ENCODE measurements around the gene PRUNE2.

Gene PRUNE2

DNA sequence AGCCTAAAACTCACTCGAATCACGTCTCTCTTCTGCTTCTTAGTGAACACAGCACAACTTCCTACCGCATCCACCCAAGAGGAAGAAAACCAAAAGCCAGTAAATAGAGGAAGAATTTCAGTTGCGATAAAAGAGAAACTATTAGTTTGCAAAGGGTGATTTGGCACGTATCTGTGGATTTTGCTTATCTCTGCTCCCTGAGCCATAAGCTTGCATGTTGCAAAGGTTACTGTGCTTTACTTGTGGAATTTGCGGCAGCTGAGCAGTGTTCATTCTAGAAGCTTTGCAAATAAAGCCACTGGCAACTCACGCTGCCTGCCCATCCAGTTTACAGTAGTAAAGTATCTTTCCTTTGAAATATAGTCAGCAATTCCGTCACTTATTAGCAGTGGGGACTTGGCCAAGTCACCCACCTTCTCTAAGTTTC lies 290.7 kb downstream of the PRUNE2 start:
- Histone ChIP-seq H3K4me3 (replicated peaks; ENCODE audit: insufficient read depth, low read length) (peak overlapping the region; percentile 31), H3K27ac (replicated peaks) (peak overlapping the region; percentile 60), H3K27me3 (ENCODE audit: insufficient read depth, poor library complexity, severe bottlenecking) (no peaks in the 10 kb centered on the region)
- TF ChIP-seq SPI1 (IDR thresholded peaks at IDR 0.05; ENCODE audit: borderline replicate concordance, low read depth) = peak; percentile 47; the same call in 1 of the 2 replicates
- TF ChIP-seq, protein P1, sequence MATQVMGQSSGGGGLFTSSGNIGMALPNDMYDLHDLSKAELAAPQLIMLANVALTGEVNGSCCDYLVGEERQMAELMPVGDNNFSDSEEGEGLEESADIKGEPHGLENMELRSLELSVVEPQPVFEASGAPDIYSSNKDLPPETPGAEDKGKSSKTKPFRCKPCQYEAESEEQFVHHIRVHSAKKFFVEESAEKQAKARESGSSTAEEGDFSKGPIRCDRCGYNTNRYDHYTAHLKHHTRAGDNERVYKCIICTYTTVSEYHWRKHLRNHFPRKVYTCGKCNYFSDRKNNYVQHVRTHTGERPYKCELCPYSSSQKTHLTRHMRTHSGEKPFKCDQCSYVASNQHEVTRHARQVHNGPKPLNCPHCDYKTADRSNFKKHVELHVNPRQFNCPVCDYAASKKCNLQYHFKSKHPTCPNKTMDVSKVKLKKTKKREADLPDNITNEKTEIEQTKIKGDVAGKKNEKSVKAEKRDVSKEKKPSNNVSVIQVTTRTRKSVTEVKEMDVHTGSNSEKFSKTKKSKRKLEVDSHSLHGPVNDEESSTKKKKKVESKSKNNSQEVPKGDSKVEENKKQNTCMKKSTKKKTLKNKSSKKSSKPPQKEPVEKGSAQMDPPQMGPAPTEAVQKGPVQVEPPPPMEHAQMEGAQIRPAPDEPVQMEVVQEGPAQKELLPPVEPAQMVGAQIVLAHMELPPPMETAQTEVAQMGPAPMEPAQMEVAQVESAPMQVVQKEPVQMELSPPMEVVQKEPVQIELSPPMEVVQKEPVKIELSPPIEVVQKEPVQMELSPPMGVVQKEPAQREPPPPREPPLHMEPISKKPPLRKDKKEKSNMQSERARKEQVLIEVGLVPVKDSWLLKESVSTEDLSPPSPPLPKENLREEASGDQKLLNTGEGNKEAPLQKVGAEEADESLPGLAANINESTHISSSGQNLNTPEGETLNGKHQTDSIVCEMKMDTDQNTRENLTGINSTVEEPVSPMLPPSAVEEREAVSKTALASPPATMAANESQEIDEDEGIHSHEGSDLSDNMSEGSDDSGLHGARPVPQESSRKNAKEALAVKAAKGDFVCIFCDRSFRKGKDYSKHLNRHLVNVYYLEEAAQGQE (IDR thresholded peaks at IDR 0.05; ENCODE audit: insufficient replicate concordance, low read depth) = no peak
- DNase-seq (ENCODE audit: low read depth in 1 of 2, low spot score in 1 of 2) = peak in 1 of 2 experiments; percentile 48

DNA sequence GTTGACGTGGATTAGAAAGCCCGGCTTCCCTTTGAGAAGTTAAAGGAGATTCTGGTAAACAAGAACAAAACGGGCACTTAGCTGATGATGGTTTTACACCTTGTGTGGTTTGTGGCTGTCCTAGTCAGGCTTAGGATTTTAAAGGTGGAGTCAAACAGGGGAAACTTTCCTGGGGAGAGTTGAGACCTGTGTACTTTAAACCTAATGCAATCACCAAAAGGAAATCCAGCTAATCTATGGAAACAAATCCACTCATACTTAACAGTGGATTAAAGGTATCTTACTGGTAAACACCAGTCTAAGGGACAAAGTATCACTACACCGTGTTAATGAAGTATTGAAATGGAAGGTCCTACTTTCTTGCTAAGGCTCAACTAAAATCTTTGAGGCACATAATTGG lies 291.9 kb downstream of the PRUNE2 start:
- Histone ChIP-seq H3K27ac (replicated peaks) (no peak overlapping the region), H3K4me3 (replicated peaks; ENCODE audit: insufficient read depth, low read length) (no peak overlapping the region), H3K27me3 (ENCODE audit: insufficient read depth, poor library complexity, severe bottlenecking) (no peaks in the 10 kb centered on the region)
- no peak for TF ChIP-seq SPI1 (IDR thresholded peaks at IDR 0.05; ENCODE audit: borderline replicate concordance, low read depth)
- TF ChIP-seq POLR2AphosphoS5 (IDR thresholded peaks at IDR 0.05; ENCODE audit: low read depth) = no peak
- TF ChIP-seq, protein P2, sequence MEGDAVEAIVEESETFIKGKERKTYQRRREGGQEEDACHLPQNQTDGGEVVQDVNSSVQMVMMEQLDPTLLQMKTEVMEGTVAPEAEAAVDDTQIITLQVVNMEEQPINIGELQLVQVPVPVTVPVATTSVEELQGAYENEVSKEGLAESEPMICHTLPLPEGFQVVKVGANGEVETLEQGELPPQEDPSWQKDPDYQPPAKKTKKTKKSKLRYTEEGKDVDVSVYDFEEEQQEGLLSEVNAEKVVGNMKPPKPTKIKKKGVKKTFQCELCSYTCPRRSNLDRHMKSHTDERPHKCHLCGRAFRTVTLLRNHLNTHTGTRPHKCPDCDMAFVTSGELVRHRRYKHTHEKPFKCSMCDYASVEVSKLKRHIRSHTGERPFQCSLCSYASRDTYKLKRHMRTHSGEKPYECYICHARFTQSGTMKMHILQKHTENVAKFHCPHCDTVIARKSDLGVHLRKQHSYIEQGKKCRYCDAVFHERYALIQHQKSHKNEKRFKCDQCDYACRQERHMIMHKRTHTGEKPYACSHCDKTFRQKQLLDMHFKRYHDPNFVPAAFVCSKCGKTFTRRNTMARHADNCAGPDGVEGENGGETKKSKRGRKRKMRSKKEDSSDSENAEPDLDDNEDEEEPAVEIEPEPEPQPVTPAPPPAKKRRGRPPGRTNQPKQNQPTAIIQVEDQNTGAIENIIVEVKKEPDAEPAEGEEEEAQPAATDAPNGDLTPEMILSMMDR (IDR thresholded peaks at IDR 0.05; ENCODE audit: insufficient read depth, low read length) = no peak
- no peak for TF ChIP-seq GABPA (IDR thresholded peaks at IDR 0.05; ENCODE audit: low read depth)
- TF ChIP-seq, protein P1 (IDR thresholded peaks at IDR 0.05; ENCODE audit: insufficient replicate concordance, low read depth) = no peak
- no peak for DNase-seq (ENCODE audit: low read depth in 1 of 2, low spot score in 1 of 2)

DNA sequence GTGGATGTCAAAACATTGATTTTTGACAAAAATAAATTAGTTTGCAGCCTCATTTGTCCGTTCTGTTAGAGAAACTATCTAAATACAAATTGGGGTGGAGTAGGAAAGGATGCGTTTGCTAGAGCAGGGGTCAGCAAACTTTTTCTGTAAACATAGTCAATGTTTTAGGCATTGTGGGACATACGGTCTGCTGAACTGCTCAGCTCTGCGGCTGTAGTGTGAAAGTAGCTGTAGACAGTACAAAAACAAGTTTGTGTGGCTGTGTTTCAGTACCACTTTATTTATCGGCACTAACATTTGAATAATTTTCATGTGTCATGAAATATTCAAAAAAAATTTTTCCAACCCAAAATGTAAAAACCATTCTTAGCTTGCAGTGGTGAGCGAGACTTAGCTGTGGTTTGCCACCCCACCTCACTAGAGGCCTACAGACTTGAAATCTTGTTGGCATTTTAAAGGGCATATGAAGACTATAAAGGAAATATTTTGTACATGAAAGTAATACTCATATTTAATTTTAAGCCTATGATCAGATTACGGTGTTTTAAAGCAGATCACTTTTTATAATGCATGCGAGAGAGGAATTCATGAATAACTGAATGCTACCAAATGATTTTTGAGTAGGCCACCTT lies 292.6 kb downstream of the PRUNE2 start:
- Histone ChIP-seq H3K4me3 (replicated peaks; ENCODE audit: insufficient read depth, low read length) (no peak overlapping the region), H3K27ac (replicated peaks) (no peak overlapping the region), H3K27me3 (ENCODE audit: insufficient read depth, poor library complexity, severe bottlenecking) (no peaks in the 10 kb centered on the region)
- no peak for DNase-seq (ENCODE audit: low read depth in 1 of 2, low spot score in 1 of 2)
- TF ChIP-seq, protein P2 (IDR thresholded peaks at IDR 0.05; ENCODE audit: insufficient read depth, low read length) = no peak
- TF ChIP-seq, protein P1 (IDR thresholded peaks at IDR 0.05; ENCODE audit: insufficient replicate concordance, low read depth) = no peak
- no peak for TF ChIP-seq SPI1 (IDR thresholded peaks at IDR 0.05; ENCODE audit: borderline replicate concordance, low read depth)

Data from HL-60 (cell line).